IMR-90 (cell line): ENCODE data around the gene NFE2L2. TPM values are rescaled to one million over a fixed set of nuclear protein-coding genes. Genes with fewer than 3 reads are reported as not detected.

ENCODE experiments used
- ATAC-seq: fragments of 200-7000 bp; cut with Tn5 transposase; 2 replicates; pipeline ENCODE4 v1.9.1; 2020; ENCODE audit warnings: low read depth, mild to moderate bottlenecking, moderate library complexity
- BruUV-seq: library from RNA; stranded (reverse); fragments of 400-500 nt; replicated peaks from 2 replicates; lab custom pipeline; 2021; lab: Mats Ljungman, UMichigan
- CTCF ChIA-PET: fragments of 300-600 bp; formaldehyde crosslinking; extraction: SDS; loops from one replicate; lab custom pipeline; 2021; ENCODE audit warnings: antibody characterized with exemption; lab: Yijun Ruan, JAX
- POLR2A ChIA-PET: fragments of 300-600 bp; sonication (Branson Sonifier 250); formaldehyde crosslinking; loops from one replicate; lab custom pipeline; 2022; ENCODE audit warnings: antibody characterized with exemption; ENCODE audit not compliant: unreplicated experiment; lab: Charles Lee
- DNase-seq: peaks from one replicate; pipeline ENCODE4 v3.0.0; 2013
- H2AFZ ChIP-seq: replicated peaks from 2 replicates; pipeline ENCODE3; 2013; ENCODE audit warnings: low read length, mild to moderate bottlenecking; ENCODE audit not compliant: poor library complexity
- H2AK5ac ChIP-seq: 2 replicates; pipeline ENCODE4 v1.6.1; 2013; ENCODE audit warnings: low read depth, low read length, inconsistent platforms
- H2AK9ac ChIP-seq: replicated peaks from 2 replicates; pipeline ENCODE3; 2013; ENCODE audit warnings: mild to moderate bottlenecking, low read depth, low read length, moderate library complexity; ENCODE audit not compliant: poor library complexity
- H2BK120ac ChIP-seq: 2 replicates; pipeline ENCODE4 v1.6.1; 2013; ENCODE audit warnings: low read depth, low read length, inconsistent platforms
- H2BK15ac ChIP-seq: 3 replicates; pipeline ENCODE4 v1.6.1; 2013; ENCODE audit warnings: low read depth, low read length, inconsistent platforms
- H2BK20ac ChIP-seq: 2 replicates; pipeline ENCODE4 v1.6.1; 2013; ENCODE audit warnings: low read depth, mild to moderate bottlenecking, inconsistent platforms, low read length, moderate library complexity
- H2BK5ac ChIP-seq: 2 replicates; pipeline ENCODE4 v1.6.1; 2013; ENCODE audit warnings: mild to moderate bottlenecking, low read depth, low read length, inconsistent platforms; ENCODE audit not compliant: poor library complexity, severe bottlenecking
- H3K14ac ChIP-seq: replicated peaks from 2 replicates; pipeline ENCODE4 v1.6.1; 2013; ENCODE audit warnings: low read depth, low read length, inconsistent platforms
- H3K18ac ChIP-seq: 2 replicates; pipeline ENCODE4 v1.6.1; 2013; ENCODE audit warnings: low read depth, low read length, control low read depth
- H3K23ac ChIP-seq: 2 replicates; pipeline ENCODE4 v1.6.1; 2013; ENCODE audit warnings: low read depth, low read length, inconsistent platforms
- H3K27ac ChIP-seq: 2 replicates; pipeline ENCODE4 v1.5.1; 2013; ENCODE audit warnings: mild to moderate bottlenecking, control low read depth, low read length; ENCODE audit not compliant: insufficient read depth
- H3K27me3 ChIP-seq: 2 replicates; pipeline ENCODE4 v1.6.1; 2013; ENCODE audit warnings: low read length; ENCODE audit not compliant: control insufficient read depth, insufficient read depth
- H3K36me3 ChIP-seq: 2 replicates; pipeline ENCODE4 v1.6.1; 2013; ENCODE audit warnings: low read length, mixed read lengths; ENCODE audit not compliant: control insufficient read depth, insufficient read depth
- H3K4ac ChIP-seq: 2 replicates; pipeline ENCODE4 v1.6.1; 2013; ENCODE audit warnings: low read depth, low read length, inconsistent platforms
- H3K4me1 ChIP-seq: 2 replicates; pipeline ENCODE4 v1.6.1; 2013; ENCODE audit warnings: low read length, mixed read lengths; ENCODE audit not compliant: control insufficient read depth, insufficient read depth
- H3K4me2 ChIP-seq: 2 replicates; pipeline ENCODE4 v1.6.1; 2013; ENCODE audit warnings: low read depth, mild to moderate bottlenecking, control low read depth, low read length, moderate library complexity
- H3K4me3 ChIP-seq: 2 replicates; pipeline ENCODE4 v1.5.1; 2013; ENCODE audit warnings: low read depth, mild to moderate bottlenecking, control low read depth, low read length, moderate library complexity; ENCODE audit not compliant: insufficient read depth
- H3K56ac ChIP-seq: 2 replicates; pipeline ENCODE4 v1.6.1; 2013; ENCODE audit warnings: low read length, inconsistent platforms; ENCODE audit not compliant: insufficient read depth; ENCODE audit errors: extremely low read depth
- H3K79me1 ChIP-seq, 2 experiments: 2 replicates each; pipeline ENCODE4 v1.6.1; 2013; ENCODE audit warnings: low read length in 2 of 2, inconsistent platforms in 1 of 2, low read depth in 1 of 2
- H3K9ac ChIP-seq: 2 replicates; pipeline ENCODE4 v1.6.1; 2013; ENCODE audit warnings: low read depth, low read length, control low read depth
- H3K9me1 ChIP-seq: 2 replicates; pipeline ENCODE4 v1.6.1; 2013; ENCODE audit warnings: low read length, inconsistent platforms; ENCODE audit not compliant: insufficient read depth
- H3K9me3 ChIP-seq: 2 replicates; pipeline ENCODE4 v1.6.1; 2013; ENCODE audit warnings: low read length; ENCODE audit not compliant: control insufficient read depth, insufficient read depth
- H4K20me1 ChIP-seq: 2 replicates; pipeline ENCODE4 v1.6.1; 2013; ENCODE audit warnings: low read length, inconsistent platforms; ENCODE audit not compliant: insufficient read depth
- H4K5ac ChIP-seq: 2 replicates; pipeline ENCODE4 v1.6.1; 2013; ENCODE audit warnings: mild to moderate bottlenecking, low read depth, low read length, control low read depth
- H4K8ac ChIP-seq, 2 experiments: 2 replicates each; pipeline ENCODE4 v1.6.1; 2013; ENCODE audit warnings: low read depth in 2 of 2, low read length in 2 of 2, control low read depth in 1 of 2, inconsistent platforms in 1 of 2
- H4K91ac ChIP-seq: 2 replicates; pipeline ENCODE4 v1.6.1; 2013; ENCODE audit warnings: low read depth, low read length, inconsistent platforms; ENCODE audit not compliant: insufficient read depth
- BHLHE40 ChIP-seq: fragments of 150-350 bp; IDR thresholded peaks from 2 replicates; pipeline ENCODE4 v1.6.1; 2016; ENCODE audit warnings: mild to moderate bottlenecking, low read depth, low read length
- FOS ChIP-seq: fragments of 150-350 bp; IDR thresholded peaks from 2 replicates; pipeline ENCODE4 v1.6.1; 2016; ENCODE audit warnings: low read depth, low read length
- MAFK ChIP-seq: IDR thresholded peaks from 2 replicates; pipeline ENCODE4 v1.6.1; 2012; ENCODE audit warnings: low read depth, low read length, improper control_type of control experiment
- MXI1 ChIP-seq: IDR thresholded peaks from 2 replicates; pipeline ENCODE4 v1.6.1; 2012; ENCODE audit warnings: low read depth, mild to moderate bottlenecking, low read length, moderate library complexity, borderline replicate concordance
- RCOR1 ChIP-seq: IDR thresholded peaks from 2 replicates; pipeline ENCODE4 v1.6.1; 2012; ENCODE audit warnings: mild to moderate bottlenecking, low read length, improper control_type of control experiment; ENCODE audit not compliant: insufficient replicate concordance
- RFX5 ChIP-seq: IDR thresholded peaks from 2 replicates; pipeline ENCODE4 v1.8.0; 2012; ENCODE audit warnings: low read depth, mild to moderate bottlenecking, low read length, moderate library complexity
- SMC3 ChIP-seq: fragments of 150-350 bp; IDR thresholded peaks from 2 replicates; pipeline ENCODE4 v1.6.1; 2016; ENCODE audit warnings: low read depth, mild to moderate bottlenecking, antibody characterized with exemption, low read length, moderate library complexity
- WGBS, 2 experiments: methylation state at CpG; one replicate each; pipeline versions ENCODE4 v1.1.5 to v1.1.7; 2013; ENCODE audit warnings: missing lambda C conversion rate in 2 of 2; ENCODE audit not compliant: insufficient read length in 1 of 2; ENCODE audit errors: extremely low coverage in 2 of 2; 5-methylcytosine and 5-hydroxymethylcytosine counted together
- dilution Hi-C: fragments of 300-500 bp; cut with HindIII; formaldehyde crosslinking; loops from one replicate; pipeline ENCODE4 v1.14.3; 2018; ENCODE audit warnings: low sequenced_read_pairs; ENCODE audit not compliant: unreplicated experiment
- in situ Hi-C: fragments of 300-500 bp; cut with MboI; formaldehyde crosslinking; loops from 3 replicates; pipeline ENCODE4 v1.14.3; 2019; ENCODE audit warnings: low sequenced_read_pairs, inconsistent platforms, mixed read lengths
- intact Hi-C: fragments of 100-400 bp; cut with micrococcal nuclease; formaldehyde crosslinking; loops from 2 replicates; pipeline ENCODE4 v1.10.0; 2022
- polyA plus RNA-seq, 3 experiments: library from polyadenylated mRNA; depleted of rRNA; stranded (reverse); fragments of >200 nt; gene quantifications; 2 replicates each; pipeline ENCODE4 v1.2.3, GENCODE V29; 2012; ENCODE audit warnings: low replicate concordance in 1 of 3
- total RNA-seq: library from RNA; depleted of rRNA; stranded (reverse); fragments of >200 nt; gene quantifications from 2 replicates; pipeline ENCODE4 v1.2.3, GENCODE V29; 2012
- TF ChIP-seq, protein P1 (sequence below): conservative IDR thresholded peaks from 2 replicates; pipeline ENCODE4 v1.5.1; 2012; ENCODE audit warnings: mild to moderate bottlenecking, low read depth, low read length, improper control_type of control experiment
- TF ChIP-seq, protein P2 (sequence below): fragments of 150-350 bp; IDR thresholded peaks from 2 replicates; pipeline ENCODE4 v1.6.1; 2017; ENCODE audit warnings: mild to moderate bottlenecking, antibody characterized with exemption, low read length, low read depth
- TF ChIP-seq, protein P3 (sequence below): fragments of 150-350 bp; IDR thresholded peaks from 2 replicates; pipeline ENCODE4 v1.6.1; 2016; ENCODE audit warnings: low read depth, mild to moderate bottlenecking, low read length, moderate library complexity, borderline replicate concordance

The NFE2L2 gene
- total and polyA plus RNA-seq, 2 of the 4 experiments (the other 2 are of a cell fraction), result 72.7 to 83.5 TPM

DNA sequence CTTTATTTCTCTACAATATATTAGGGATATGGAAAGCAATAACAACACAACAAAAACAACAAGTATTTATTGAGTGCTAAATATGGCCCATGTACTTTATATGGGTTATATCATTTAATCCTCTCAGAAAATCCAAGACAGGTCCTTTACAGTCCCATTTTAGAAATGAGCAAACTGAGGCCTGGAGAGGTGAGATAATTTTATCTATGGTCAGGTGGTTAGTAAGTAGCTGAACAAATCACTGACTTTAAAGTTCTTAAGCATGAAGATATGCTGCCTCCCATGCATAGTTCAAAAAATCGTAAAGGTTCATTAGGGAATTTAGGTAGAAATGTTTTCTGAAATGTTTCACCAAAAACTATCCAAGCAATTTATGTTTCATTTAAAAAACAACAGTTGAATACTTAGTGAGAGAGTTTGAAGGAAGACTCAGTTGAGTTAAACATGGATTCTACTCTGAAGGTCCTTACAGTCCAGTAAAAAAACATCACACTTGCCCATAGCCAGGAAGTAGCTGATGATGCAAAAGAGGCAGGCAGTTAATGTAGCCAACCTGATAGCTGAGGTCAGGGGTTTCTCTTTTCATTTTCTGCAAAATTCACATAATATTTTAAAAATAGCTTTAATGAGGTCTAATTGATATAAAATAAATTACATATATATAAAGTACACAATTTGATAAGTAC lies 7.6 kb upstream of the NFE2L2 start:
- no peaks in the 10 kb centered on the region for H3K79me1 ChIP-seq
- H2AK5ac ChIP-seq, result peak overlapping the region; percentile 35; the same call in 1 of the 2 replicates
- TF ChIP-seq SMC3 (no peak), FOS (no peak), RCOR1 (no peak), MAFK (no peak), RFX5 (no peak), MXI1 (no peak), BHLHE40 (no peak)
- TF ChIP-seq, protein P1, sequence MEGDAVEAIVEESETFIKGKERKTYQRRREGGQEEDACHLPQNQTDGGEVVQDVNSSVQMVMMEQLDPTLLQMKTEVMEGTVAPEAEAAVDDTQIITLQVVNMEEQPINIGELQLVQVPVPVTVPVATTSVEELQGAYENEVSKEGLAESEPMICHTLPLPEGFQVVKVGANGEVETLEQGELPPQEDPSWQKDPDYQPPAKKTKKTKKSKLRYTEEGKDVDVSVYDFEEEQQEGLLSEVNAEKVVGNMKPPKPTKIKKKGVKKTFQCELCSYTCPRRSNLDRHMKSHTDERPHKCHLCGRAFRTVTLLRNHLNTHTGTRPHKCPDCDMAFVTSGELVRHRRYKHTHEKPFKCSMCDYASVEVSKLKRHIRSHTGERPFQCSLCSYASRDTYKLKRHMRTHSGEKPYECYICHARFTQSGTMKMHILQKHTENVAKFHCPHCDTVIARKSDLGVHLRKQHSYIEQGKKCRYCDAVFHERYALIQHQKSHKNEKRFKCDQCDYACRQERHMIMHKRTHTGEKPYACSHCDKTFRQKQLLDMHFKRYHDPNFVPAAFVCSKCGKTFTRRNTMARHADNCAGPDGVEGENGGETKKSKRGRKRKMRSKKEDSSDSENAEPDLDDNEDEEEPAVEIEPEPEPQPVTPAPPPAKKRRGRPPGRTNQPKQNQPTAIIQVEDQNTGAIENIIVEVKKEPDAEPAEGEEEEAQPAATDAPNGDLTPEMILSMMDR, result no peak
- TF ChIP-seq, protein P2, sequence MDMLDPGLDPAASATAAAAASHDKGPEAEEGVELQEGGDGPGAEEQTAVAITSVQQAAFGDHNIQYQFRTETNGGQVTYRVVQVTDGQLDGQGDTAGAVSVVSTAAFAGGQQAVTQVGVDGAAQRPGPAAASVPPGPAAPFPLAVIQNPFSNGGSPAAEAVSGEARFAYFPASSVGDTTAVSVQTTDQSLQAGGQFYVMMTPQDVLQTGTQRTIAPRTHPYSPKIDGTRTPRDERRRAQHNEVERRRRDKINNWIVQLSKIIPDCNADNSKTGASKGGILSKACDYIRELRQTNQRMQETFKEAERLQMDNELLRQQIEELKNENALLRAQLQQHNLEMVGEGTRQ, result no peak
- TF ChIP-seq, protein P3, sequence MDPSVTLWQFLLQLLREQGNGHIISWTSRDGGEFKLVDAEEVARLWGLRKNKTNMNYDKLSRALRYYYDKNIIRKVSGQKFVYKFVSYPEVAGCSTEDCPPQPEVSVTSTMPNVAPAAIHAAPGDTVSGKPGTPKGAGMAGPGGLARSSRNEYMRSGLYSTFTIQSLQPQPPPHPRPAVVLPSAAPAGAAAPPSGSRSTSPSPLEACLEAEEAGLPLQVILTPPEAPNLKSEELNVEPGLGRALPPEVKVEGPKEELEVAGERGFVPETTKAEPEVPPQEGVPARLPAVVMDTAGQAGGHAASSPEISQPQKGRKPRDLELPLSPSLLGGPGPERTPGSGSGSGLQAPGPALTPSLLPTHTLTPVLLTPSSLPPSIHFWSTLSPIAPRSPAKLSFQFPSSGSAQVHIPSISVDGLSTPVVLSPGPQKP, result no peak
- CTCF ChIA-PET, result interaction anchor here (1.1 kb wide), 1 partner anchor 71 kb away, joined by 3 read pairs; no protein-coding TSS in a partner anchor
- no peaks in the 10 kb centered on the region for H3K9me3 ChIP-seq
- no peak overlapping the region for H3K4me3 ChIP-seq
- no peaks in the 10 kb centered on the region for H3K36me3 ChIP-seq
- dilution Hi-C loops, result no loop called here
- H3K27me3 ChIP-seq, result no peaks in the 10 kb centered on the region
- H3K56ac ChIP-seq, result no peak overlapping the region
- H2BK20ac ChIP-seq, result peak overlapping the region; percentile 11; the same call in 1 of the 2 replicates
- H3K18ac ChIP-seq, result peak overlapping the region; percentile 60; the same call in 1 of the 2 replicates
- 0 out of 2 replicates have a peak overlapping the region, but pooled peaks have one; percentile 43 for H4K5ac ChIP-seq
- no peaks in the 10 kb centered on the region for H3K9me1 ChIP-seq
- H3K23ac ChIP-seq, result no peak overlapping the region
- no peak overlapping the region for H3K4me2 ChIP-seq
- ATAC-seq, result no peak
- H3K9ac ChIP-seq, result no peak overlapping the region
- POLR2A ChIA-PET, result interaction anchor here (1.2 kb wide), 1 partner anchor 8 kb away, joined by 5 read pairs; no protein-coding TSS in a partner anchor
- no CpG with 5 or more reads among the region's 1 CpG for WGBS, 2 experiments
- intact Hi-C loops, result no loop called here
- H2AFZ ChIP-seq, result no peak overlapping the region
- H3K27ac ChIP-seq, result no peak overlapping the region
- no peak overlapping the region for H2BK5ac ChIP-seq
- H3K4me1 ChIP-seq, result peaks cover 7% of the 10 kb centered on the region
- no peak overlapping the region for H4K91ac ChIP-seq
- no peak overlapping the region for H3K14ac ChIP-seq
- H4K8ac ChIP-seq, result 0 out of 4 replicates have a peak overlapping the region, but pooled peaks of 1 of the 2 experiments have one; percentile 20
- no peak overlapping the region for H3K4ac ChIP-seq
- no TSS peak for BruUV-seq
- in situ Hi-C loops, result no loop called here
- peak overlapping the region; percentile 20; the same call in 1 of the 2 replicates for H2BK120ac ChIP-seq
- H4K20me1 ChIP-seq, result no peaks in the 10 kb centered on the region
- DNase-seq, result no peak
- H2AK9ac ChIP-seq, result no peak overlapping the region
- H2BK15ac ChIP-seq, result peak overlapping the region; percentile 39; the same call in 1 of the 3 replicates
